Hepatocyte (in vitro differentiated cells): ENCODE measurements around the gene FAM210A. TPM values are rescaled to one million over a fixed set of nuclear protein-coding genes. Genes with fewer than 3 reads are reported as not detected.

Experiments
- DNase-seq: peaks from one replicate; pipeline ENCODE4 v3.0.0-alpha.2; 2016; ENCODE audit warnings: low spot score
- H2AFZ ChIP-seq: fragments of 200-600 bp; sonication (generic); 2 replicates; pipeline ENCODE4 v1.6.0; 2016; ENCODE audit warnings: antibody characterized with exemption, mild to moderate bottlenecking
- H3K27ac ChIP-seq: fragments of 200-600 bp; sonication (generic); 2 replicates; pipeline ENCODE4 v1.5.1; 2016; ENCODE audit warnings: mild to moderate bottlenecking
- H3K27me3 ChIP-seq: fragments of 200-600 bp; sonication (generic); 2 replicates; pipeline ENCODE4 v1.6.1; 2016
- H3K36me3 ChIP-seq: fragments of 200-600 bp; sonication (generic); replicated peaks from 2 replicates; pipeline ENCODE4 v1.5.1; 2016; ENCODE audit warnings: low read depth; ENCODE audit not compliant: insufficient read depth
- H3K4me1 ChIP-seq: fragments of 200-600 bp; sonication (generic); 2 replicates; pipeline ENCODE4 v1.5.1; 2016; ENCODE audit warnings: mild to moderate bottlenecking, moderate library complexity; ENCODE audit not compliant: insufficient read depth
- H3K4me2 ChIP-seq: fragments of 200-600 bp; sonication (generic); 2 replicates; pipeline ENCODE4 v1.6.0; 2016
- H3K4me3 ChIP-seq: fragments of 200-600 bp; sonication (generic); 2 replicates; pipeline ENCODE4 v1.5.1; 2016; ENCODE audit warnings: mild to moderate bottlenecking
- H3K79me2 ChIP-seq: fragments of 200-600 bp; sonication (generic); 2 replicates; pipeline ENCODE4 v1.6.0; 2017; ENCODE audit warnings: mild to moderate bottlenecking
- H3K9me2 ChIP-seq: fragments of 200-600 bp; sonication (generic); replicated peaks from 2 replicates; pipeline ENCODE4 v1.6.0; 2017; ENCODE audit warnings: mild to moderate bottlenecking; ENCODE audit not compliant: insufficient read depth
- H3K9me3 ChIP-seq: fragments of 200-600 bp; sonication (generic); 2 replicates; pipeline ENCODE4 v1.5.1; 2016; ENCODE audit warnings: low read depth, mild to moderate bottlenecking
- H4K20me1 ChIP-seq: fragments of 200-600 bp; sonication (generic); 2 replicates; pipeline ENCODE4 v1.6.0; 2016; ENCODE audit warnings: mild to moderate bottlenecking; ENCODE audit not compliant: insufficient read depth, poor library complexity, severe bottlenecking
- CTCF ChIP-seq: fragments of 200-600 bp; sonication (generic); IDR thresholded peaks from 2 replicates; pipeline ENCODE4 v1.5.1; 2016; ENCODE audit warnings: antibody characterized with exemption, mild to moderate bottlenecking; ENCODE audit not compliant: poor library complexity
- EZH2 ChIP-seq: fragments of 200-600 bp; sonication (generic); IDR thresholded peaks from 2 replicates; pipeline ENCODE4 v1.6.1; 2016; ENCODE audit warnings: antibody characterized with exemption, mild to moderate bottlenecking, borderline replicate concordance
- EZH2phosphoT487 ChIP-seq: fragments of 200-600 bp; sonication (generic); IDR thresholded peaks from one replicate; pipeline ENCODE4 v1.6.1; 2018; ENCODE audit warnings: antibody characterized with exemption, mild to moderate bottlenecking, low read depth, moderate library complexity; ENCODE audit not compliant: unreplicated experiment, severe bottlenecking
- whole genome bisulfite sequencing: methylation state at CpG from one replicate; pipeline ENCODE4 v1.1.6; 2016; ENCODE audit warnings: low lambda C conversion rate; ENCODE audit errors: missing lambda C conversion rate; 5-methylcytosine and 5-hydroxymethylcytosine counted together
- polyA plus RNA-seq: library from polyadenylated mRNA; unstranded; fragments of >200 nt; fragmentation: Nextera tagmentation; extraction: Ambion mirVana; gene quantifications from 2 replicates; pipeline ENCODE4 v1.2.1, GENCODE V29; 2016
- total RNA-seq: library from RNA; depleted of rRNA; stranded (reverse); fragments of >200 nt; gene quantifications from 2 replicates; pipeline ENCODE4 v1.2.3, GENCODE V29; 2014

Gene FAM210A
- total and polyA plus RNA-seq, 2 experiments from 2014 or later, result 13.9 to 20.6 TPM

- H3K9me2 ChIP-seq, result no peaks in the 10 kb centered on the region
- H3K27me3 ChIP-seq, result peaks cover 24% of the 10 kb centered on the region
- H3K79me2 ChIP-seq, result no peaks in the 10 kb centered on the region
- H3K9me3 ChIP-seq, result no peaks in the 10 kb centered on the region
- no peak overlapping the region for H3K4me2 ChIP-seq
- no peaks in the 10 kb centered on the region for H4K20me1 ChIP-seq
- H2AFZ ChIP-seq, result no peak overlapping the region
- no peak for DNase-seq
- no peak overlapping the region for H3K27ac ChIP-seq
- WGBS, result 84% methylated on average over 5 of the region's 5 CpGs
- H3K4me3 ChIP-seq, result no peak overlapping the region
- TF ChIP-seq EZH2, result no peak
- no peak for TF ChIP-seq CTCF
- TF ChIP-seq EZH2phosphoT487, result no peak
- H3K4me1 ChIP-seq, result peaks cover 11% of the 10 kb centered on the region
- no peaks in the 10 kb centered on the region for H3K36me3 ChIP-seq
These were observed 110.3 kb downstream of the FAM210A start for GRCh38 chr18:13616041-13616440.

DNA sequence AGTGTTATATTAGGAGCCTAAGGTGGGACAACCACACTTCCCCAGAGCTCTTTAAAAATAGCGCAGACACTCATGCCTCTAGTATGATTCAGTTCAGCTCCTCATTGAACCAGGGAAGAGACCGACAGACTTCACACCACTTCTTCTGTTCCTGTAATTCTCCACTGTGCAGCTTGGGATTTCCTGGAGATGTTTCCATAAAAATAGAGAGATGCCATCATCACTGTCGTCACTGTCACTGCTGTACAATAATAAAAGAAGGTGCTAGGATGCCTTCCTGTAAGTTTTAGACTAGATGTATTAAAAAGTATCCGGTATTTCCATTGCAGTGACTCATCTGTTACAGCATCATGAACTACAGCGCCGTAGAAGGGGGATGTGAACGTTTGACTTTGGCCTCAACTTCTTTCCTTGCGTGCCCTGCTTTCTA lies 110.9 kb downstream of the FAM210A start:
- DNase-seq, result no peak
- no peaks in the 10 kb centered on the region for H3K36me3 ChIP-seq
- no peaks in the 10 kb centered on the region for H3K79me2 ChIP-seq
- H3K9me2 ChIP-seq, result no peaks in the 10 kb centered on the region
- no peak overlapping the region for H2AFZ ChIP-seq
- H3K9me3 ChIP-seq, result no peaks in the 10 kb centered on the region
- WGBS, result 93% methylated on average over 8 of the region's 8 CpGs
- no peak overlapping the region for H3K4me3 ChIP-seq
- peaks cover 17% of the 10 kb centered on the region for H3K4me1 ChIP-seq
- peaks cover 25% of the 10 kb centered on the region for H3K27me3 ChIP-seq
- no peaks in the 10 kb centered on the region for H4K20me1 ChIP-seq
- no peak overlapping the region for H3K4me2 ChIP-seq
- TF ChIP-seq EZH2phosphoT487 (no peak), CTCF (no peak), EZH2 (no peak)
- H3K27ac ChIP-seq, result no peak overlapping the region

- H3K4me3 ChIP-seq, result no peak overlapping the region
- H3K9me3 ChIP-seq, result no peaks in the 10 kb centered on the region
- WGBS, result 82% methylated on average over 15 of the region's 16 CpGs
- no peak overlapping the region for H2AFZ ChIP-seq
- no peak for TF ChIP-seq CTCF
- TF ChIP-seq EZH2phosphoT487, result no peak
- no peak for TF ChIP-seq EZH2
- no peaks in the 10 kb centered on the region for H3K36me3 ChIP-seq
- no peak overlapping the region for H3K4me2 ChIP-seq
- H3K27me3 ChIP-seq, result peaks cover 25% of the 10 kb centered on the region
- H3K27ac ChIP-seq, result no peak overlapping the region
- no peaks in the 10 kb centered on the region for H3K79me2 ChIP-seq
- H4K20me1 ChIP-seq, result no peaks in the 10 kb centered on the region
- no peak for DNase-seq
- peaks cover 18% of the 10 kb centered on the region for H3K4me1 ChIP-seq
- no peaks in the 10 kb centered on the region for H3K9me2 ChIP-seq
These were observed 111.6 kb downstream of the FAM210A start for GRCh38 chr18:13614641-13615288.
